Measurements from ENCODE around the gene IRF4. TPM values are rescaled to one million over a fixed set of nuclear protein-coding genes. Genes with fewer than 3 reads are reported as not detected.

Gene IRF4
- total RNA-seq, 5 donors from 2014 or later (not counting 1 experiment from before 2014, with no cell fraction given), result 16.9 to 67.2 (median 28.4) TPM

GRCh38 chr6:411402-412145 lies 20.0 kb downstream of the IRF4 start:
- ATAC-seq (replicated peaks in 1 of 4) (no peak), DNase-seq (no peak)
- Histone ChIP-seq H3K36me3 (ENCODE audit: control insufficient read depth in 2 of 2, extremely low read depth in 1 of 2, insufficient read depth in 1 of 2, low read length in 1 of 2) (peaks cover 4 to 31% of the 10 kb centered on the region in 2 donors), H3K9me3 (no peaks in the 10 kb centered on the region), H3K4me3 (ENCODE audit: control insufficient read depth in 1 of 2, extremely low read depth in 1 of 2, low read length in 1 of 2) (no peak overlapping the region), H3K27ac (ENCODE audit: low read length) (no peak overlapping the region), H3K4me1 (ENCODE audit: control insufficient read depth in 1 of 2, extremely low read depth in 1 of 2, insufficient read depth in 2 of 2, low read length in 2 of 2) (peaks cover 0 to 2% of the 10 kb centered on the region in 2 experiments), H3K27me3 (replicated peaks in 1 of 2; ENCODE audit: control insufficient read depth in 2 of 2, extremely low read depth in 1 of 2, insufficient read depth in 2 of 2, low read length in 1 of 2) (no peaks in the 10 kb centered on the region)
- no peaks in the 10 kb centered on the region for H3K27me3 Mint-ChIP-seq
- peaks cover 60% of the 10 kb centered on the region for H3K36me3 Mint-ChIP-seq
- CTCF ChIA-PET, result interaction anchor here in 1 of 2 donors (1.0 kb wide), 1 partner anchor 61 kb away, joined by 3 read pairs; no protein-coding TSS in a partner anchor
- no peak overlapping the region for H3K27ac Mint-ChIP-seq
- WGBS (ENCODE audit: insufficient coverage), result no CpG with 5 or more reads among the region's 10 CpGs
- H3K4me1 Mint-ChIP-seq, result peaks cover 0 to 2% (median 2%) of the 10 kb centered on the region in 3 donors
- H3K9me3 Mint-ChIP-seq, result peaks cover 13 to 20% (median 19%) of the 10 kb centered on the region in 3 donors
- H3K4me3 Mint-ChIP-seq, result no peak overlapping the region
- POLR2A ChIA-PET, result no interaction called here

GRCh38 chr6:412146-412886 lies 20.8 kb downstream of the IRF4 start:
- DNase-seq, result no peak
- no peaks in the 10 kb centered on the region for H3K27me3 ChIP-seq (replicated peaks in 1 of 2; ENCODE audit: control insufficient read depth in 2 of 2, extremely low read depth in 1 of 2, insufficient read depth in 2 of 2, low read length in 1 of 2)
- peaks cover 16 to 27% (median 19%) of the 10 kb centered on the region in 3 donors for H3K9me3 Mint-ChIP-seq
- H3K9me3 ChIP-seq, result no peaks in the 10 kb centered on the region
- no peaks in the 10 kb centered on the region for H3K27me3 Mint-ChIP-seq
- no peak overlapping the region for H3K4me3 Mint-ChIP-seq
- ChIA-PET CTCF (no interaction called here), POLR2A (no interaction called here)
- H3K36me3 Mint-ChIP-seq, result peaks cover 54% of the 10 kb centered on the region
- H3K27ac Mint-ChIP-seq, result no peak overlapping the region
- H3K4me1 ChIP-seq (ENCODE audit: control insufficient read depth in 1 of 2, extremely low read depth in 1 of 2, insufficient read depth in 2 of 2, low read length in 2 of 2), result peaks cover 0 to 2% of the 10 kb centered on the region in 2 experiments
- no peak overlapping the region for H3K27ac ChIP-seq (ENCODE audit: low read length)
- no peak overlapping the region for H3K4me3 ChIP-seq (ENCODE audit: control insufficient read depth in 1 of 2, extremely low read depth in 1 of 2, low read length in 1 of 2)
- 100% methylated on average over 2 of the region's 3 CpGs for WGBS (ENCODE audit: insufficient coverage)
- no peak for ATAC-seq (replicated peaks in 1 of 4)
- H3K36me3 ChIP-seq (ENCODE audit: control insufficient read depth in 2 of 2, extremely low read depth in 1 of 2, insufficient read depth in 1 of 2, low read length in 1 of 2), result peaks cover 4 to 23% of the 10 kb centered on the region in 2 donors
- H3K4me1 Mint-ChIP-seq, result peaks cover 0 to 2% (median 2%) of the 10 kb centered on the region in 3 donors

- ChIA-PET POLR2A (no interaction called here), CTCF (no interaction called here)
- peaks cover 38% of the 10 kb centered on the region for H3K36me3 Mint-ChIP-seq
These were observed 22.9 kb downstream of the IRF4 start for GRCh38 chr6:414447-414846.

GRCh38 chr6:415087-415486 lies 23.5 kb downstream of the IRF4 start:
- H3K27ac ChIP-seq (ENCODE audit: low read length), result no peak overlapping the region
- ATAC-seq (replicated peaks in 1 of 4) (no peak), DNase-seq (no peak)
- H3K9me3 Mint-ChIP-seq, result peaks cover 16 to 29% (median 19%) of the 10 kb centered on the region in 3 donors
- H3K27me3 ChIP-seq (replicated peaks in 1 of 2; ENCODE audit: control insufficient read depth in 2 of 2, extremely low read depth in 1 of 2, insufficient read depth in 2 of 2, low read length in 1 of 2), result no peaks in the 10 kb centered on the region
- H3K4me3 ChIP-seq (ENCODE audit: control insufficient read depth in 1 of 2, extremely low read depth in 1 of 2, low read length in 1 of 2), result no peak overlapping the region
- no peaks in the 10 kb centered on the region for H3K27me3 Mint-ChIP-seq
- POLR2A ChIA-PET, result no interaction called here
- H3K36me3 Mint-ChIP-seq, result peaks cover 35% of the 10 kb centered on the region
- no peak overlapping the region for H3K27ac Mint-ChIP-seq
- 96% methylated on average over 3 of the region's 3 CpGs for WGBS (ENCODE audit: insufficient coverage)
- H3K4me3 Mint-ChIP-seq, result no peak overlapping the region
- peaks cover 0 to 4% of the 10 kb centered on the region in 2 donors for H3K36me3 ChIP-seq (ENCODE audit: control insufficient read depth in 2 of 2, extremely low read depth in 1 of 2, insufficient read depth in 1 of 2, low read length in 1 of 2)
- no peaks in the 10 kb centered on the region for H3K4me1 Mint-ChIP-seq
- no peaks in the 10 kb centered on the region for H3K9me3 ChIP-seq
- CTCF ChIA-PET, result no interaction called here
- no peaks in the 10 kb centered on the region for H3K4me1 ChIP-seq (ENCODE audit: control insufficient read depth in 1 of 2, extremely low read depth in 1 of 2, insufficient read depth in 2 of 2, low read length in 2 of 2)

More at GRCh38 chr6:414447-414846, 22.9 kb downstream of the IRF4 start:
- Histone ChIP-seq H3K4me1 (ENCODE audit: control insufficient read depth in 1 of 2, extremely low read depth in 1 of 2, insufficient read depth in 2 of 2, low read length in 2 of 2) (no peaks in the 10 kb centered on the region), H3K27ac (ENCODE audit: low read length) (no peak overlapping the region), H3K36me3 (ENCODE audit: control insufficient read depth in 2 of 2, extremely low read depth in 1 of 2, insufficient read depth in 1 of 2, low read length in 1 of 2) (peaks cover 3 to 4% of the 10 kb centered on the region in 2 donors), H3K9me3 (no peaks in the 10 kb centered on the region), H3K4me3 (ENCODE audit: control insufficient read depth in 1 of 2, extremely low read depth in 1 of 2, low read length in 1 of 2) (no peak overlapping the region), H3K27me3 (replicated peaks in 1 of 2; ENCODE audit: control insufficient read depth in 2 of 2, extremely low read depth in 1 of 2, insufficient read depth in 2 of 2, low read length in 1 of 2) (no peaks in the 10 kb centered on the region)
- ATAC-seq (replicated peaks in 1 of 4), result no peak
- Mint-ChIP-seq H3K27ac (no peak overlapping the region), H3K4me3 (no peak overlapping the region), H3K9me3 (peaks cover 16 to 29% (median 19%) of the 10 kb centered on the region in 3 donors), H3K27me3 (no peaks in the 10 kb centered on the region), H3K4me1 (no peaks in the 10 kb centered on the region)
- DNase-seq, result no peak

GRCh38 chr6:421211-421610 lies 29.7 kb downstream of the IRF4 start:
- peaks cover under 1% of the 10 kb centered on the region for H3K36me3 Mint-ChIP-seq
- no peaks in the 10 kb centered on the region for H3K27me3 Mint-ChIP-seq
- Histone ChIP-seq H3K27me3 (replicated peaks in 1 of 2; ENCODE audit: control insufficient read depth in 2 of 2, extremely low read depth in 1 of 2, insufficient read depth in 2 of 2, low read length in 1 of 2) (no peaks in the 10 kb centered on the region), H3K4me3 (ENCODE audit: control insufficient read depth in 1 of 2, extremely low read depth in 1 of 2, low read length in 1 of 2) (no peak overlapping the region), H3K4me1 (ENCODE audit: control insufficient read depth in 1 of 2, extremely low read depth in 1 of 2, insufficient read depth in 2 of 2, low read length in 2 of 2) (peaks cover 0 to 6% of the 10 kb centered on the region in 2 experiments), H3K9me3 (no peaks in the 10 kb centered on the region), H3K27ac (ENCODE audit: low read length) (no peak overlapping the region), H3K36me3 (ENCODE audit: control insufficient read depth in 2 of 2, extremely low read depth in 1 of 2, insufficient read depth in 1 of 2, low read length in 1 of 2) (no peaks in the 10 kb centered on the region)
- ChIA-PET POLR2A (no interaction called here), CTCF (no interaction called here)
- H3K27ac Mint-ChIP-seq, result no peak overlapping the region
- H3K9me3 Mint-ChIP-seq, result peaks cover 5 to 16% (median 8%) of the 10 kb centered on the region in 3 donors
- DNase-seq (no peak), ATAC-seq (replicated peaks in 1 of 4) (no peak)
- H3K4me1 Mint-ChIP-seq, result peaks cover 0 to 9% (median 7%) of the 10 kb centered on the region in 3 donors
- whole genome bisulfite sequencing (ENCODE audit: insufficient coverage), result 100% methylated on average over 6 of the region's 7 CpGs
- H3K4me3 Mint-ChIP-seq, result no peak overlapping the region

- Mint-ChIP-seq H3K9me3 (peaks cover 0 to 7% (median 3%) of the 10 kb centered on the region in 3 donors), H3K4me3 (no peak overlapping the region), H3K27ac (no peak overlapping the region), H3K36me3 (no peaks in the 10 kb centered on the region), H3K27me3 (no peaks in the 10 kb centered on the region), H3K4me1 (peaks cover 0 to 9% (median 7%) of the 10 kb centered on the region in 3 donors)
- 38% methylated on average over 3 of the region's 6 CpGs for WGBS (ENCODE audit: insufficient coverage)
- Histone ChIP-seq H3K36me3 (ENCODE audit: control insufficient read depth in 2 of 2, extremely low read depth in 1 of 2, insufficient read depth in 1 of 2, low read length in 1 of 2) (no peaks in the 10 kb centered on the region), H3K9me3 (no peaks in the 10 kb centered on the region), H3K4me3 (ENCODE audit: control insufficient read depth in 1 of 2, extremely low read depth in 1 of 2, low read length in 1 of 2) (no peak overlapping the region), H3K4me1 (ENCODE audit: control insufficient read depth in 1 of 2, extremely low read depth in 1 of 2, insufficient read depth in 2 of 2, low read length in 2 of 2) (peaks cover 0 to 7% of the 10 kb centered on the region in 2 experiments), H3K27ac (ENCODE audit: low read length) (no peak overlapping the region), H3K27me3 (replicated peaks in 1 of 2; ENCODE audit: control insufficient read depth in 2 of 2, extremely low read depth in 1 of 2, insufficient read depth in 2 of 2, low read length in 1 of 2) (peaks cover 0 to 5% of the 10 kb centered on the region in 2 experiments)
- CTCF ChIA-PET, result no interaction called here
- POLR2A ChIA-PET, result interaction anchor here in 1 of 2 donors (0.7 kb wide), 1 partner anchor 23 kb away, joined by 14 read pairs; no protein-coding TSS in a partner anchor
- ATAC-seq (replicated peaks in 1 of 4) (peak in 3 of 4 experiments; percentile 69 to 92 (median 77)), DNase-seq (peak in 1 of 35 experiments; percentile 34)
These were observed 31.0 kb downstream of the IRF4 start for GRCh38 chr6:422433-423054.

All from T-cell (primary cell).